CD4-positive, alpha-beta T cell treated with Interleukin-2 at 100 ng/mL for 4 hours (primary cell): ENCODE measurements around the gene BTBD2.

Source experiments
- DNase-seq: peaks from one replicate; pipeline ENCODE4 v3.0.0-alpha.2; 2020; ENCODE audit warnings: low spot score

Gene BTBD2

GRCh38 chr19:1959928-1960589 is 55.5 kb downstream of the BTBD2 start:
- no peak for DNase-seq

- no peak for DNase-seq
Observed at GRCh38 chr19:1957562-1958248, 57.8 kb downstream of the BTBD2 start.

- no peak for DNase-seq
Observed at GRCh38 chr19:1956868-1957492, 58.5 kb downstream of the BTBD2 start.

GRCh38 chr19:1956122-1956494 is 59.4 kb downstream of the BTBD2 start:
- no peak for DNase-seq

- DNase-seq, result no peak
Observed at GRCh38 chr19:1955171-1956121, 60.1 kb downstream of the BTBD2 start.

- DNase-seq, result no peak
Observed at GRCh38 chr19:1954532-1954933, 61.0 kb downstream of the BTBD2 start.

GRCh38 chr19:1953441-1954094 is 61.9 kb downstream of the BTBD2 start:
- DNase-seq, result no peak

- DNase-seq, result no peak
Observed at GRCh38 chr19:1953037-1953436, 62.5 kb downstream of the BTBD2 start.

- DNase-seq, result no peak
Observed at GRCh38 chr19:1952635-1953034, 62.9 kb downstream of the BTBD2 start.

GRCh38 chr19:1950640-1951039 is 64.9 kb downstream of the BTBD2 start:
- DNase-seq, result no peak

- DNase-seq, result no peak
Observed at GRCh38 chr19:1949304-1950101, 66.0 kb downstream of the BTBD2 start.

- DNase-seq, result no peak
Observed at GRCh38 chr19:1947651-1948209, 67.8 kb downstream of the BTBD2 start.

GRCh38 chr19:1945899-1946298 is 69.6 kb downstream of the BTBD2 start:
- DNase-seq, result no peak

- no peak for DNase-seq
Observed at GRCh38 chr19:1944916-1945561, 70.5 kb downstream of the BTBD2 start.

- no peak for DNase-seq
Observed at GRCh38 chr19:1944088-1944915, 71.2 kb downstream of the BTBD2 start.

- DNase-seq, result no peak
Observed at GRCh38 chr19:1943661-1944087, 71.8 kb downstream of the BTBD2 start.

- no peak for DNase-seq
Observed at GRCh38 chr19:1942934-1943555, 72.5 kb downstream of the BTBD2 start.

- DNase-seq, result peak; percentile 69
Observed at GRCh38 chr19:1942078-1942933, 73.2 kb downstream of the BTBD2 start.
